ENCODE results near the gene MCAT. TPM values are rescaled to one million over a fixed set of nuclear protein-coding genes. Genes with fewer than 3 reads are reported as not detected.

The MCAT gene
- total RNA-seq, 1 donor from 2014 or later: 4.6 TPM

GRCh38 chr22:43144949-43145348 lies 1.8 kb upstream of the MCAT start:
- Histone ChIP-seq H3K27ac (no peak overlapping the region), H3K27me3 (no peaks in the 10 kb centered on the region), H3K36me3 (peaks cover 0 to 9% of the 10 kb centered on the region in 2 donors), H3K4me1 (peaks cover 3 to 11% of the 10 kb centered on the region in 2 donors), H3K9me3 (no peaks in the 10 kb centered on the region), H3K4me3 (no peak overlapping the region)
- DNase-seq (ENCODE audit: low spot score in 2 of 2): no peak
- intact Hi-C loops (cut with DNase I): no loop called here
- TF ChIP-seq CTCF (IDR thresholded peaks at IDR 0.05): no peak

GRCh38 chr22:43136801-43137200 lies 6.4 kb downstream of the MCAT start:
- Histone ChIP-seq H3K27me3 (no peaks in the 10 kb centered on the region), H3K4me3 (no peak overlapping the region), H3K36me3 (peaks cover 28 to 50% of the 10 kb centered on the region in 2 donors), H3K4me1 (peaks cover 3 to 7% of the 10 kb centered on the region in 2 donors), H3K9me3 (no peaks in the 10 kb centered on the region), H3K27ac (no peak overlapping the region)
- no peak for TF ChIP-seq CTCF (IDR thresholded peaks at IDR 0.05)
- no peak for DNase-seq (ENCODE audit: low spot score in 2 of 2)
- intact Hi-C loops (cut with DNase I): no loop called here

- no peaks in the 10 kb centered on the region for H3K27me3 ChIP-seq
- no peak for DNase-seq (ENCODE audit: low spot score in 2 of 2)
- intact Hi-C loops (cut with DNase I): no loop called here
- H3K9me3 ChIP-seq: no peaks in the 10 kb centered on the region
- TF ChIP-seq CTCF (IDR thresholded peaks at IDR 0.05): peak; percentile 9 to 49 (median 32)
- H3K27ac ChIP-seq: no peak overlapping the region
- no peak overlapping the region for H3K4me3 ChIP-seq
- peaks cover 28 to 50% of the 10 kb centered on the region in 2 donors for H3K36me3 ChIP-seq
- peaks cover 3 to 9% of the 10 kb centered on the region in 2 donors for H3K4me1 ChIP-seq
Measured at GRCh38 chr22:43136255-43136654, 6.9 kb downstream of the MCAT start.

GRCh38 chr22:43135565-43135964 lies 7.6 kb downstream of the MCAT start:
- Histone ChIP-seq H3K9me3 (no peaks in the 10 kb centered on the region), H3K27ac (no peak overlapping the region), H3K27me3 (no peaks in the 10 kb centered on the region), H3K4me3 (no peak overlapping the region), H3K4me1 (peaks cover 3 to 9% of the 10 kb centered on the region in 2 donors), H3K36me3 (peaks cover 28 to 47% of the 10 kb centered on the region in 2 donors)
- DNase-seq (ENCODE audit: low spot score in 2 of 2): no peak
- no peak for TF ChIP-seq CTCF (IDR thresholded peaks at IDR 0.05)
- intact Hi-C loops (cut with DNase I): no loop called here

GRCh38 chr22:43134553-43134952 lies 8.6 kb downstream of the MCAT start:
- H3K9me3 ChIP-seq: no peaks in the 10 kb centered on the region
- H3K36me3 ChIP-seq: peaks cover 26 to 40% of the 10 kb centered on the region in 2 donors
- H3K27me3 ChIP-seq: no peaks in the 10 kb centered on the region
- intact Hi-C loops (cut with DNase I): no loop called here
- TF ChIP-seq CTCF (IDR thresholded peaks at IDR 0.05): no peak
- DNase-seq (ENCODE audit: low spot score in 2 of 2): no peak
- H3K4me3 ChIP-seq: no peak overlapping the region
- H3K4me1 ChIP-seq: peaks cover 3 to 9% of the 10 kb centered on the region in 2 donors
- H3K27ac ChIP-seq: no peak overlapping the region

- intact Hi-C loops (cut with DNase I): no loop called here
- H3K4me1 ChIP-seq: peaks cover 3 to 9% of the 10 kb centered on the region in 2 donors
- no peak overlapping the region for H3K4me3 ChIP-seq
- no peak overlapping the region for H3K27ac ChIP-seq
- peaks cover 26 to 32% of the 10 kb centered on the region in 2 donors for H3K36me3 ChIP-seq
- no peaks in the 10 kb centered on the region for H3K27me3 ChIP-seq
- TF ChIP-seq CTCF (IDR thresholded peaks at IDR 0.05): no peak
- H3K9me3 ChIP-seq: no peaks in the 10 kb centered on the region
- no peak for DNase-seq (ENCODE audit: low spot score in 2 of 2)
Measured at GRCh38 chr22:43133401-43133800, 9.8 kb downstream of the MCAT start.
